ENCODE data around the gene CLMN.
A peak's percentile ranks its signal among the peaks of the same experiment; 100 is the strongest.

CLMN gene

GRCh38 chr14:95294834-95295599 lies 24.7 kb downstream of the CLMN start:
- H3K27ac ChIP-seq = no peak overlapping the region
- TF ChIP-seq CTCF (conservative IDR thresholded peaks at IDR 0.05) = no peak

GRCh38 chr14:95294320-95294719 lies 25.4 kb downstream of the CLMN start:
- no peak for TF ChIP-seq CTCF (conservative IDR thresholded peaks at IDR 0.05)
- H3K27ac ChIP-seq = no peak overlapping the region

DNA sequence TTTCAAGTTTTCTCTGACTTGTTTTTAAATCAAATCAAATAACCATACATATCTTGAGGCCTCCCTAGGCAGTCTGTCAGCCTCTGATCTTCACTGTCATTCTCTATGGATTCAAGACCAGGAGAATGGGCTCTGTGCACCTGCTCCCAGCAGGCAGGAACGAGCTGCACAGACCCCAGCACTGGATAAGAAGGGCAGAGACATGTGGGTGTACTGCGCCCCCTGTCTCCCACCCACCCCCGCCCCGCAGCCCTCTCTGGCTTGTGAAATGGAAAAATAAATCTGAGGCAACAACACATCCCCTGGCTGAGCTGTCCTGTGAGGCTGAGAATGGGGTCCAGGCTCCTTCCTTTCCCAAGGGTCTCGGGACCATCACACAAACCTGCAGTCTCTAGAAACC lies 26.3 kb downstream of the CLMN start:
- TF ChIP-seq CTCF (conservative IDR thresholded peaks at IDR 0.05) = no peak
- H3K27ac ChIP-seq = no peak overlapping the region

DNA sequence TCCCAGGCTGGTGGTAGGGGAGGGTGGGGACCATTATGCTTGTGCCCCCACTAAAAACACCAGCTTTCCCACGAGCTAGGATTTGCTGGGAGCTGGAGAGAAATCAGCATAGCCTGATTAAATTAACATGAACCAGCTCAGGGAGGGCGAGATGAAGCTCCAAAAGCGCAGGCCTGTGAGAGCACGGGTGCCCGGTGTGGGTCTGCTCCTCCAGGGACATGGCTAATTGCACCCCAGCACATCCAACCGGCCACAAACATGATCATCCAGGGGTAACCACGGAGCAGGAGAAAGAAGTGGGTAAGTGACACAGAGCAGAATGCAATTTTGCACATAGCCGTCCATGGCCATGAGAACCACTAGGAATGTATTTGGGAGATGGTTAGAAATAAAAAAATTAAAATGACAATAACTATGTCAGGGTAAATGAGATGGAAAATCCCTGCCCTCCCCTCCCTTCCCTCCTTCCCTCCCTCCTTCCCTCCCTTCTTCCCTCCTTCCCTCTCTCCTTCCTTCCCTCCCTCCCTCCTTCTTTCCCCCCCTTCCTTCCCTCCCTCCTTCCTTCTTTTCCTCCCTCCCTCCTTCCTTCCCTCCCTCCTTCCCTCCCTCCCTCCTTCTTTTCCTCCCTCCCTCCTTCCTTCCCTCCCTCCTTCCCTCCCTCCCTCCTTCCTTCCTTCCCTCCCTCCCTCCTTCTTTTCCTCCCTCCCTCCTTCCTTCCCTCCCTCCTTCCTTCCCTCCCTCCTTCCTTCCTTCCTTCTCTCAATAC lies 26.9 kb downstream of the CLMN start:
- TF ChIP-seq CTCF (conservative IDR thresholded peaks at IDR 0.05) = no peak
- H3K27ac ChIP-seq = no peak overlapping the region

DNA sequence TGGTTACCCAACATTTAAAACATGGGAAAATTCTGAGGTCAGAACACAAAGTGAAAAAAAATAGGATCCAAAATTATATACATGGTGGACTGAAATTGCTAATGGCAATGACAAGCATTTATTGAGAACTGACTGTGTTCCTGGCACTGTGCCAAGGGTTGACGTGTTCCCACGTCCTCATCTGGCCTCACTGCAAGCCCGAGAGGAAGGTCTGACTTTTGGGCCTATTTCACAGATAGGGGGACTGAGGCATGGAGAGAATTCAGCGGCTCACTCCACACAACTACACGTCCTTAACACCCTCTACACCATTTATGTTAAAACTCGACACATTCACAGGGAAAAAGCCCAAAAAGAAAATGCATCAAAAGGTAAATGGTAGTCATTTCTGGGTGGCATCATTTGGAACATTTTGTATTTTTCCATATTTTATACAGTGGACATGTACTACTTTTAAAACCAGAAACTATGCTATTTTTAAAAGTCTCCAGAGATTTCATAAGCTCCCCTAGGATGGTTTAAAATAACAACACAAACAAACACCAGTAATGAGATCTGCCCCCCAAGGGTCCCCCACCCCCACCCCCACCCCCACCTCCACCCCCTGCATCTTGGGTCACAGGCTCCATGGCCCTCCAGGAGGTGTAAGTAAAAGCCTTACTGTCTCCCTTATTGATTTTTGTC lies 27.7 kb downstream of the CLMN start:
- H3K27ac ChIP-seq = peak overlapping the region; percentile 50
- TF ChIP-seq CTCF (conservative IDR thresholded peaks at IDR 0.05) = no peak

DNA sequence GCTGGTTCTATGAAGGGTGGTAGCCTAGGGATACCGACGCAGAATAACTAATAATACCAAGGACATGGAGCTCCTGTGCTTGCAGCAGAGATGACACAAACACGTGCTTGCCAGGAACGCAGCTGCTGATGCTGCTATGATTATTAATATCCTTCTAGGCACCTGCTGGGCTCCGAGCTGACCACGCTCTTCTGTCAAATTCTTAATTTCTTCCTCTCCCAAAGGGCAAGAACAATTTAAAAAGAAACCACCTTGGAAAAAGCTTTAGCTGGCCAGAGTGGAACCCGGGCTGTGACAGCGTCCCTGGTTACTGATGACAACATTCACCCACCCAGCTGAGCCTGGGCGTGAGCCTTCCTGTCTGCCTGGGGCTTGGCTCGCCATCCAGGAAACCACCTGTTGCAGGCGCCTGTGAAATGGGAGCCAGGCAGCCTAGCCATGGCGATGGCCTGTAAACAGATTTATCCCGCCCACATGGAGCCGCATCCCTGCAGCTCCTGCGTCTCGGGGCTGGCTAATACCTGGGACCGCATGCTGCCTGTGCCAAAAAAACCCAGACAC lies 28.8 kb downstream of the CLMN start:
- TF ChIP-seq CTCF (conservative IDR thresholded peaks at IDR 0.05) = no peak
- H3K27ac ChIP-seq = peak overlapping the region; percentile 50

- H3K27ac ChIP-seq = no peak overlapping the region
- TF ChIP-seq CTCF (conservative IDR thresholded peaks at IDR 0.05) = no peak
Measured at GRCh38 chr14:95290021-95290420, 29.7 kb downstream of the CLMN start.

All from VCaP (cell line).